ENCODE measurements around the gene LYPD6B.

LYPD6B gene

DNA sequence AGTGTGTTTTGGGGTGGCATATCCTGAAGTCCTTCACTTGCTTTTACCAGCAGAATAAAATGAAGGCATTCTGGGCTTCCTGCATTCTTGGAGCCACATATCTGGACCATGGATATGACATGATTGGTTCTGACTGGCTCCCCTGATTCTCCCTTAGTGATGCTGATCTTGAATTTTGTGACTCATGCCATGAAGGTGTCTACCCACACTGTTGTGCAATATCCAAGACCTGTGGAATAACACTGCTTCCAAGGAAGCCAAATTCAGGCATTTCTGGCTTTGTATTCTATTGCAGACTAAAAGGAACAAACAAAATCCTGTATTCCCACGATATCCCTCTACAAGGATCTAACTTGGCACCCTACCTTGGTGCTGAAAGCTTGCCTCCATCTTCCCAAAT is 125.8 kb downstream of the LYPD6B start:
- no peak for DNase-seq

DNA sequence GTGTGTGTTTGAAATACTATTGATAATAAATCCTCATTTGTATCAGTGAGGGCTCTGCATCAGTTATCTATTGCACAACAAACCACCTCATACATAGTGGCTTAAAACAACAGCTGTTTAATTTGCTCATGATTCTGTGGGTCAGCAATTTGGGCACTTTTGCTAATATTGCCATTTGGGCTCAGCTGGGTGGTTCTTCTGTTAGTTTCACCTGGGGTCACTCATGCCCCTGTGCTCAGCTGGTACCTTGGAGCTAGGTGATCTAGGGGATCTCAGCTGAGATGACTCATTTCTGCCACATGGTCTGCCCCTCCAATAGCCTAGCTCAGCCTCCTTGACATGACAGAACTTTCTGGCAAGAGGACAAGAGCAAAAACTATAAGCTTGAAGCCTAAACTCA is 126.3 kb downstream of the LYPD6B start:
- no peak for DNase-seq

DNA sequence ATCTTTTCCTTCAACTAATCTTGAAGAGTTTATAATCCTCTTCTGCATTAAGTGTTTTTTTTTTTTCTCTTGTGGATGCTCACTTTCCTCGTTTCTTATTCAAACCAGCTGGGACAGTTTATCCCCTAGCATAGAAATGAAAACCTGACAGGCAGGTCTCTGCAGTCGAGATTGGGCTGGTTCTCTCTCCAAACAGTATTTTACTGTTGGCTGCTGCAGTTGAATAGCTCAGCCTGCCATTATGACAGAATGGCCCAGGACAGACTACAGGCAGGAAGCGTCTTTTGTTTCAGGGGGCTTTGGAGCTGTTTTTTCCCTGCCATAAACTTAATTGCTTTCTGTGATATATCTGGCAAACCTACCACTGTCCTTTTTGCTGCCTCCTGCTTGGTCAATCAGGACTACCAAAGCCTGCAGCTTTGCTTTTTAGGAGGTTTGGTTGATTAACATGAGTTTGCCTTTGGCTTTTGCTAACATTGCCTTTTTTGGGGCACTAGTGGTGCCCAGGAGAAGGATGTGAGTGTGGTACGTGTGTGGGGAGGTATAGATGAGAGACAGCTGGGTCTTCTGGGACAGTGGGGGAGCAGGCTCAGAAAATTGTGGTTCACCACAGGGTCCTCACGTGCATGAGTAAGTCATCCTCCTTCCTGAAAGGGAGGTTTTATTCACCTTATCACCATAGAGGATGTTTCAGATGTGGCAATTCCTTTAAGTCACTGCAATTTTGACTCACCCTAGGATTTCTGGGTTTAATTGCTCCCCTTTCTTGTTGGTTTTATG is 128.7 kb downstream of the LYPD6B start:
- no peak for DNase-seq

DNA sequence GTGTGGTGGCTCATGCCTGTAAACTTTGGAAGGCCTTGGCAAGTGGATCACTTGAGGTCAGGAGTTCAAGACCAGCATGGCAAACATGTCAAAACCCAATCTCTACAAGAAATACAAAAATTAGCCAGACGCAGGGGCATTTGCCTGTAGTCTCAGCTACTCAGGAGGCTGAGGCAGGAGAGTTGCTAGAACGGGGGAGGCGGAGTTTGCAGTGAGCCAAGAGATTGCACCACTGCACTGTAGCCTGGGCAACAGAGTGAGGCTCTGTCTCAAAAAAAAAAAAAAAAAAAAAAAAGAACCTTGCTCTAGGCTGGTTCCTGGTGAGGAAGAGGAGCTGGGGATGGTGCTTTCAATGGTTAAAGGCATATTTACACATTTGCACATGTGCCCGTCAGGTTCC is 129.4 kb downstream of the LYPD6B start:
- peak in 3 of 4 experiments; percentile 22 to 27 (median 25) for DNase-seq

DNA sequence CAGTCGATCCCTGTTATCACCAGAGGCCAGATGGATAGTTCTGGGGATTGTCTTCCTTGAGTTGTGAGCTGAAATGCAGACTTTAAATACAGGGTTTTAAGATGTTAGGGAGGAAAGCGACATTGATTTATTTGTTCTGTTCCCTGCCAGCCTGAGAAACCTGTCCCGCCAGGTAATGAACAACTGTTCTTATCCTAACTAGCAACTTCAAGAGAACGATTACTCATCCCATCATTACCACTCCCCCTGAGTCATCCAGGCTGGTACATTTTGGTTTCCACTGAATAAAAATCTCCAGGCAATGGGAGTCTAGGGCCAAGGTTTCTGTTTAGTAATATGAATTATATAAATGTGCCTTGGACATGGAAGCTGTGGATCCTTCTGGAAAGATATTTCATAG is 131.2 kb downstream of the LYPD6B start:
- DNase-seq: no peak

DNA sequence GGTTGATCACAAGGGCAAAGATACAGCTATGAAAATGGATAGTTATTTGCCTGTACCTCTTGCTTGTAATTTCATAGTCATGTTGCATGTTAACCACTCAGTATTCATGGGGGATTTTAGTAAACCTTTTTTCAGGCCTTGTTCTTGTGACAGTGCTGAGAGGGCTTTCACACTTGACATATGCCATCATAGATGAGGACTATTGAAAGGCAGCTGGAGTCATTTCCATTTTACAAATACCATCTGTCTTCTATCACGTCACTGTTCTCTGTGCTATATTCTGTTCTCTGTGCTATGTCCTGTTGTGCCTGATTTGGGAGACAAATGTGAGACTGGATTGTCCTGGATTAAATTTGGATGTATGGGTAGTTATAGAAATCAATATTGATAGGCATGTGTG is 131.7 kb downstream of the LYPD6B start:
- no peak for DNase-seq

DNA sequence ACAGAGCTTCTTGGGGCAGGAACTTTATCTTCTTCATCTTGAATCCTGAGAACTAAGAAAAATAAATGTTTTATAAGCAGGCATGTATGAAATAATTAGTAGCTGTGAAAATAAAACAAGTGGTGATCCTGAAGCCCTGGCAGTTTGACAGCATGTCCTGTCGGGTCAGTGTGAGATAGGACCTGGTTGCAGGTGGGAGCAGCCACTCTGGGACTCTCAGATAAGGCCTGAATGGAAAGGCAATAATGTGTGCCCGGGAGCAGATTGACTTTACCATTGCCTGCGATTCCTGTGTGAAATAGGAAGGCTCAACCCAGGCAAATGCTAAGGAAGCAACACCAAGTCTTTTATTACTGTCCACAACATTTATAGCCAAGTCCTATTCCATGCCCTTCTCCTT is 132.4 kb downstream of the LYPD6B start:
- no peak for DNase-seq

DNA sequence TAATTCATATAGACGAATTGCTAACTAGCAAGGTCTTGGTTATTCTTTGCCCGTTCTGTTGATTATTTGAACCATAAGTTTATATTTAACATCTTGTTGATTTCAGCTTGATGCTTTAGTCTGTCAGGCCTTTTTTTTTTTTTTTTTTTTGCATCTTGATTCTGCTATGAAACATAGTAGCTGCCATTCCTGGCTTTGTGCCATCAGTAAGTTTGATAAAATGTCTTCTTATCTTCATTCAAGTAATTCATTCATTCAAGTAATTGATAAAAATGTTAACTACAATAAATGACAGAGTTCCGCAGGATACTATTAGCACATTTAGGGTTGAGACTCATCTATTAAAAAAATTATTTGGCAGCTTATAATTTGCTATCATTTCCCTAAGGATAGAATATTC is 134.7 kb downstream of the LYPD6B start:
- DNase-seq: no peak

DNA sequence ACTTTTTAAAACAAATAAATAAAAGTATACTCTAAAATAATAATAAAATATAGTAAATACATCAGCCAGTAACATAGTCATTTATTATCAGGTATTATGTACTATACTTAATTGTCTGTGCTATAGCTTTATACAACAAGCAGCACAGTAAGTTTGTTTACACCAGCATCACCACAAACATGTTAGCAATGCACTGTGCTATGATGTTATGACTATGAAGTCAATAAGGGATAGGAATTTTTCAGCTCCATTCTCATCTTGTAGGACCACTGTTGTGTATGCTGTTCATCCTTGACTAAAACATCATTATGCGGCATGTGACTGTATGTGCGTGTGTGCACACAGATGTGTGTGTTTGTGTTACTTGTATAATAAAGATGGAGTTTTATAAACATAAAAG is 137.5 kb downstream of the LYPD6B start:
- no peak for DNase-seq

DNA sequence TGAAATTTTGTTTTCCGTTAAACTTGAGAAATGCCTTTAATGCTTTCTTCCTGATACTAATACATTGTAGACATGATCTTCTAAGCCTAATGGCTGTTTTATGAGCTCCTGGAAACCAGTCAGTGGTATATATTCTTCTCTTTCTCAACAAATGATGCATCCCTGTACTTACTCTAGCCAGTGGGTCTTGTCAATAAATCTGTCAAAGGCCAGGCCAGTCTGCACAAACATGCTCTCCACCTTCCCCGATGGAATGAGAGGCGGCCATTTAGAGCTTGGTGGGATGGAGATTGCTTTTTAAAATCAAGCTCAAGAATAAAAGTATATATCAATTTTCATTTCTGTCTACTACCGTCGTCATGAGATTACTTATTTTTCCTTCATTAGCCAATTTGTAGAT is 140.1 kb downstream of the LYPD6B start:
- DNase-seq: no peak

DNA sequence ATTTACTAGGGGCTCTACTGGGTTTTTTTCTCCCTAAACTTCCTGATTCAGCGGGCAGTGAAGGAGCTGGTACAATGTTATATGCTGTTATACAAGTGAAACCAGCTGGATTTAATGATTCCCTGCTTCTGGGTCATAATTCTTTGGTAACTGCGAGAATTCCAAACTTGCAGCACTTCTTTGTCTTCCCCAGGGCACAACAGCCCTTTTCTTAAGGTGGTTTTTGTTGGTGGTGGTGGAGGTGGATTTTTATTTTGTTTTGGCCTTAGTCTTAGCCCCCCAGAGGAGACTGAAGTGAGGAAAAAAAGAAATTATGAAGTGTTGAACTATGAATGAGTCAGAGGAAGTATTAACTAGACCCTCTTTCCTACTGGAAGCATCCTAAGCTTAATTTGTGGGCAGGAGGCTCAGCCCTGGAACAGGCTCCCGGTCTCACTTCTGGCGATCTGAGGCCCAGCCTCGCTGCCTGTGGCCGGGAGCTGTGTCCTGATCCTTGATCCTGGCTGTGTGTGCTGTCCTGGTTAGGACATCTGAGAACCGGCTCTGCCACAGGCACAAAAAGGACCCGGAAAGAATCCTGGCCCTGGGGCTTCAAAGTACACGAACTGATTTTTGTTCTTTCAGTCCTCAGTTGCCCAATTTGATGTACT is 141.9 kb downstream of the LYPD6B start:
- no peak for DNase-seq

DNA sequence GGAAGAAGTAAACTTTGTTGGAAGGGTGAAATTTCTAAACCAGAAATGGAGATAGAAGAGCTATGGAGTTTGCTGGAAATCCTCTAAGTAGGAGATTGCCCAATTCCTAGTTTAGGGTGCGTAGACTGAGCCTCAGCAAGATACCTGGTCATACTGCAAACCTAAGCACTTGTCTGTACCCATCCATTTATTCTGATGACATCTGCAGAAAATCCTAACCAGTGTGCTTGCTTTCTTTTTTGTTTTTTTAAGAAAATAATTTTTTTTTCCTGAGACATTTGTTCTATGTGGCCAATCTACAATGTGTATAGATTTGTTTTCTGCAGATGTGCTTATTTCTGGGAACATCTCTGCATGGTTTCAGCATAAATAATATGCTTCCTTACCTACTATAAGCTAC is 144.7 kb downstream of the LYPD6B start:
- DNase-seq: no peak

DNA sequence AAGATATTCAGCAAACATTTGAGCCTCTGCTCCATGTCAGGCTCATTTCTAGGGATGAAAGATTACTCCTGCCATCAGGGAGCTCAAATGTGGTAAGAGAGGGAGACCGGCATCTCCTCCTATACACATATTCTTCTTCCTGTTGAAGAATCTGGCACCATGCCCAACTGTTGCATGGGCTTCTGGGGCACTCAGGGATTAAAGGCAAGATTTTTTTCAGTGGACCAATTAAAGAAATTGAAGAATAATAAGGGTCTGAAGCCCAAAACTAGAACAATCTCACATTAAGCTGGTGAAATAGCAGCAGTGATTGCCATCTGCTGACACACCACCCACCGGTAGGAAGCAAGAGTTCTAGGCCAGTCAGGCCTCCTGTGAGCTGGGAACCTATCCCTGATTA is 146.5 kb downstream of the LYPD6B start:
- peak in 2 of 4 experiments; percentile 4 to 35 for DNase-seq

DNA sequence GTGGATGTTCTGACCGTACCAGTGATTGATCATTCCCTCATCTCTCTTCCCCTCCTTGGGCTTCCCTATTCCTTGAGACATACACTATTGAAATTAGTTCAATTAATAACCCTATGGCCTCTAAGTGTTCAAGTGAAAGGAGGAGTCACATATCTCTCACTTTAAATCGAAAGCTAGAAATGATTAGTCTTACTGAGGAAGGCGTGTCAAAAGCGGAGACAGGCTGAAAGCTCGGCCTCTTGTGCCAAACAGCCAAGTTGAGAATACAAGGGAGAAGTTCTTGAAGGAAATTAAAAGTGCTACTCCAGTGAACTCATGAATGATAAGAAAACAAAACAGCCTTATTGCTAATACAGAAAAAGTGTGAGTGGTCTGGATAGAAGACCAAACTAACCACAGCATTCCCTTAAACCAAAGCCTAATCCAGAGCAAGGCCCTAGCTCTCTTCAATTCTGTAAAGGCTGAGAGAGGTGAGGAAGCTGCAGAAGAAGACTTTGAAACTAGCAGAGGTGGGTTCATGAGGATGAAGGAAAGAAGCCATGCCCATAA is 147.5 kb downstream of the LYPD6B start:
- no peak for DNase-seq

DNA sequence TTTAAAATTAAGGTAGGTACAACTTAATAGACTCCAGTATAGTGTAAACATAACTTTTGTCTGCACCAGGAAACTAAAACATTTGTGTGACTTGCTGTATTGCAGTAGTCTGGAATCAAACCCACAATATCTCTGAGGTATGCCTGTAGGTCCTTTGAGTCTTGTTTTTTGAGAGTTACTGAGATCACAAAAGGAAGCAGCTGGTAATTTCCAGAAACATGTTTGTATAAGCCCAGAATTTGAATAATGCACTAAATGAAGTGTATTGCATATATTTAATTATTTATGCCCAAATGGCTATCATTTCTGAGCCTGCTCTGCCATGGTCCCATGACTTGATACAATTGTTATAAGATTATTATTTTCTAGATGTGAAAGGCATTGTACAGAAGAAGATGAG is 148.6 kb downstream of the LYPD6B start:
- DNase-seq: no peak

DNA sequence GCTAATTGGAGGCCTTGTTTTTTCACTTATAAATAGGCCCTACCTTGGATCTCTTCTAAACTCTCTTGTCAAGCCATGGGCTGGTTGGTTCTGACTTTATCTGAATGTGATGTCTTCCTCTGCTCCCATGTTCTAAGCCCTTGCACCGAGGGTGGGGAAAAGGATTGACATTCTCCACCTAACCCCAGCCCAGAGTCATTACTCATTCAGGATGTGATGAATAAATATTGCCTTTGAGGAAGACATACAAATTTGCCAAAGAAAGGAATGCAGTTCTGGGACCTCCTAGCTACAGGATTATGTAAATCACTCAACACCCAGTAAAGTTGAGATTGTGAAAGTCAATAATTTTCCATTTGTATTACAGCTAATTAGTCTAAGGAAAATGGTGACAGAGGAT is 149.8 kb downstream of the LYPD6B start:
- DNase-seq: no peak

DNA sequence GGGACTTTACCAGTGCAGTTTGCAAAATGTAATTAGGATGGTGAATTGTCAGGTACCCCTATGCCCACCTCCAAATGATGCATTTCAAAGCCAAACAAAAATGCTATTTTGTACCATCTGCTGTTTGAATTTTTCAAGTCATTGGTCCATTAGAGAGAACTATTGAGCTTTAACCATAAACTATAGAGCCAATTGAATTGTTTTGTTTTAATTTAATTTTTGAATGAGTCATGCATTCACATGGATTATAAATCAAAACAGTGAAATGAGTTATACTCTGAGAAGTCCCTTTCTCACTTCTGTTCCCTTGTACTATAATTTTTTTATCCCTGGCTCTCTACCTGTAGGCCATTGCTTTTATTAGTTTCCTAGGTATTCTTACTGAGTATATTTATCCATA is 151.3 kb downstream of the LYPD6B start:
- DNase-seq: no peak

DNA sequence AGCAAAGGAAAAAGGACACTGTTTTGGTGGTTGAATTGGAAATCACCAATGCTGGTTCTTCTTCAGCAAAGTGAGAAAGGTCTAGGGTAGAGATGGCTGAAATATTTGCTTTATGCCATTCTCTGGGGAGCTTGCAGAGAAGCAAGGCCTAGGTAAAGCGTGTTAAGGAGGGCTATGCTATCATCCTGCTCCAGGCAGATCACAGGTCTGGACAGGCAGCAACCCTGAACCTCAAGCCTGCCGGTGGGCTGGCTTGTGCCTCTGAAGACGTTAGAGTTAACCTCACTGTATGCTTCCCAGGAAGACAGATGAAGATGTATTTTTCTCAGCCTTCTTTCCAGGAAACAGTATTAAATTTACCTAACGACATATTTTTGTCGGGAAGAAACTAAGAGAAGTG is 153.4 kb downstream of the LYPD6B start:
- DNase-seq: no peak

DNA sequence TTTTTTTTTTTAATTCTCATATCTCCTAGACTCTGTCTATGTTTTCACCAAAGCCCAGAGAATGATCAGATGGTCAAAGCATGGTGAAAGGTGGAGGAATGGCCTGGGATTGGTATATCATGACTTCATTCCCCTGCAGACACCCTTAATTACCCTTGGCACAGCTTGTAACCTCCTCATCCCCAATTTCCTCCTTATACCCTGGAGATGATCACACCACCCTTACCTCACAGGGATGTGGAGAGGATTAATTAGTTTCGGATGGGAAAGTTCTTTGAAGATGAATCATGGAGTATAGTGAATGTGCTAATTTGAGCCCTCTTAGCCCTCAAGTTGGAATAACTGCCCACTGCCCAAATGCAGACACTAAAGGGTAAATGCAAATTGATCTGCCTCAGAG is 153.9 kb downstream of the LYPD6B start:
- DNase-seq: no peak

DNA sequence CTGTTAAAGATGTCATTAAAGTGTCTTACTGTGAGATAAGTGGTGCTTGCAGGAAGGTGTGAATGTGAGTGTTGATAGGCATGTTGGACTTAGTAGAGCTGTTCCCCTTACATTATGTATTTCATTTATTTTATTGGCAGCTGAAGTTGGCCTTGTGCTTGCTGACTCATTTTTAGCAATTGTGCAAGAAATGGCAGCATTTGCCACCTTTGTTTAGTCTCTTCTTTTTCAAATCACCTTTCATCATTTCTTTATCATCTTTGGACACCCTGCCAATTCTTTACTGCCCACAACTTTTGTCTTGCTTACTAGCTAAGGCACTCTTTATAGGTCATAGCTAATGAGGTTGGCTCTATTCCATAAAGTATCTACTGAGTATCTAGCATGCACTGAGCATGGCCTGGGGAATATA is 161.6 kb downstream of the LYPD6B start:
- DNase-seq: no peak

DNA sequence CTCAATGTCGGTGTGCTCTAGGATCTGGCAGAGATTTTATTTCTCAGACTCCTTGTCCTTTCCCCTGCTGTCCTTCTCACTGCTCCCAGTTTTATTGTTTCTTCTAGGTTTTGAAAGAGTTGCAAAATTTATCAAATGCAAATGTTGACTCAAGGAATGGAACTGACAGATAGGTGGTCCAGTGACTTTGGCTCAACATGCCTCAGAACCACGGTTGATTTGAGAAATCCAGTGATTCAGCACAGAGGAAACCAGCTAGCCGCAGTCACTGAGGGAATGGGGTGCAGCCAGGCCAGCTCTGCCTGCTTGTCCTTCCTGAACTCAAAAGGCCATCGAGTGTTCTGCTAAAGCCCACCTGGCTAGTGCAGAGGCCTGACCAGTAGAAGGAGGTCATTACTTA is 166.2 kb downstream of the LYPD6B start:
- DNase-seq: no peak

DNA sequence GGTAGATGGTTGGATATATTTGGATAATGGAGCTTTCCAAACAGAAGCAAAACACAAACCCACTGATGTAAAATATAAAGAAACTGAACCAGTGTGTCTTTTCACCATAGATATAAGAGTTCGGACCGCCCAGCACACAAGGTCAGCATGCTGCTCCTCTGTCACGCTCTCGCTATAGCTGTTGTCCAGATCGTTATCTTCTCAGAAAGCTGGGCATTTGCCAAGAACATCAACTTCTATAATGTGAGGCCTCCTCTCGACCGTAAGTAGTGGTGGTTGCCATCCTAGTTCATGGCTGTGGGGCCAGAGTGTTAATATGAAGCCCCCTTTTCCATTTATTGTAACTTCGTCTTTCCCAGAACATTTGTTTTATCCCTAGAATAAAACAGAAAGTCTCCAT is 166.6 kb downstream of the LYPD6B start:
- no peak for DNase-seq

DNA sequence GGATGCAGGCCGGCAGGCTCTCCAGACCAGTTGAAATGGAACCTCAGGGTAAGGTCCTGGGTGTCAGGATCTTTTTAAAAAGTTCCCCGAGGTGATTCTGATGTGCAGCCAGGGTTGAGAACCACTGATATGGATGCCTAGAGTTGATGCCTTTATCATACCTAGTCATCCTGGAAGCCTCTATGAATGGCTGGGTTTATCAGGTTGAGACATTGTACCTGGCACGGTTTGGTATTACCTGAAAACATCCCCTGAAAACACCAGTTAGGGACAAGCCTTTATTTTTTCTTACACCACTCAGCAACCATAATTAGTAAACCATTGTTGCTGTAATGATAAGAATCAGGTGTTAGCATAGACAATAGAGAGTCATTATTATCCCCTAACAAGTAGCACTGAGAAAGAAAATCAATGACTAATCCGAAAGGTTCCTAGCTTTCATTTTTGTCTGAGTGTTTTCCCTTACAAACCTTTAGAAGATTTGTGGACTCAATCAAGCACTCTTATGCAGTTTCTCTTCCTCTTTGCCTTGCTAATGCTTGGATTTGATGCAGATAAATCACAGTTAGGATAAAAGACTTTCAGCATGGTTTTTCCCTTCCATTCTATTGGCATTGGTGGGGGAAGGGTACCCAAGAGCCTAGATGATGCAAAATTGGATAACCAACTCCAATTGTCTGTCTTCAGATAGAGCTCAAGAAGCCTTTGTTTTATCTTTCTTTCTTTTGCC is 175.4 kb downstream of the LYPD6B start:
- DNase-seq: peak in 1 of 4 experiments; percentile 6

DNA sequence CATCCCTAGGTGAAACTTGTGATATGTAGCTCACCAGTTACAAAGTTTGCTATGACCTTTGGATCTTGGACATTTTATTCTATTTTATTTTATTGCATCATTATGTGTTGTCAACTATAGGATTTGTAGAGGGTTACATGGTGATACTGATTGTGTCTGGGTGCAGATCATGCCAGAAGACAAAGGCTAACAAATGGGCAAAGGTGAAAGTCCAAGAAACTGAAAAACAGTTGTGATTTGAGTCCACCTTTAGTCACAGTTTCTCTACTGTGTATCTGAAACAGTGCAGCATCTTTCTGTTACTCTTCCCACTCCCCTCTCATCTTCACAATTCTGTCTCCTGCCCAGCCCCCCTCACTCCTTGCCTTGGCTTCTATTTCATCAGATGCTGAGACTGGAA is 180.0 kb downstream of the LYPD6B start:
- no peak for DNase-seq

All from suppressor macrophage (primary cell).